Neural cell (in vitro differentiated cells): Measurements from ENCODE around the gene GPC3.

ENCODE experiments used
- EP300 ChIP-seq: fragments of 450-650 bp; conservative IDR thresholded peaks from 2 replicates; pipeline ENCODE4 v1.6.1; 2014; ENCODE audit warnings: antibody characterized with exemption, mild to moderate bottlenecking, moderate library complexity; ENCODE audit not compliant: poor library complexity, severe bottlenecking
- EZH2 ChIP-seq: fragments of 200-600, 300-800 bp; shearing (Covaris generic), sonication (generic); IDR thresholded peaks from 2 replicates; pipeline ENCODE4 v1.6.1; 2014; ENCODE audit warnings: antibody characterized with exemption, low read length, borderline replicate concordance, mild to moderate bottlenecking; ENCODE audit not compliant: insufficient read depth, poor library complexity, severe bottlenecking
- MXI1 ChIP-seq: fragments of 450-650 bp; conservative IDR thresholded peaks from 2 replicates; pipeline ENCODE4 v1.6.1; 2014; ENCODE audit warnings: antibody characterized with exemption, mild to moderate bottlenecking; ENCODE audit not compliant: poor library complexity, severe bottlenecking
- POLR2AphosphoS5 ChIP-seq: IDR thresholded peaks from 2 replicates; pipeline ENCODE4 v1.6.1; 2012
- RAD21 ChIP-seq: fragments of 450-650 bp; conservative IDR thresholded peaks from 2 replicates; pipeline ENCODE4 v1.6.1; 2014; ENCODE audit warnings: antibody characterized with exemption, mild to moderate bottlenecking, moderate library complexity
- SMC3 ChIP-seq: fragments of 450-650 bp; conservative IDR thresholded peaks from 2 replicates; pipeline ENCODE4 v1.6.1; 2014; ENCODE audit warnings: antibody characterized with exemption, mild to moderate bottlenecking, moderate library complexity; ENCODE audit not compliant: poor library complexity
- TAF1 ChIP-seq: IDR thresholded peaks from 2 replicates; pipeline ENCODE4 v1.6.1; 2012; ENCODE audit warnings: low read depth
- TF ChIP-seq, protein P1 (sequence below): fragments of 450-650 bp; IDR thresholded peaks from 2 replicates; pipeline ENCODE4 v1.5.1; 2014; ENCODE audit warnings: antibody characterized with exemption, mild to moderate bottlenecking, moderate library complexity; ENCODE audit not compliant: poor library complexity, severe bottlenecking
- TF ChIP-seq, protein P2 (sequence below): IDR thresholded peaks from 2 replicates; pipeline ENCODE4 v1.6.1; 2012; ENCODE audit warnings: borderline replicate concordance

DNA sequence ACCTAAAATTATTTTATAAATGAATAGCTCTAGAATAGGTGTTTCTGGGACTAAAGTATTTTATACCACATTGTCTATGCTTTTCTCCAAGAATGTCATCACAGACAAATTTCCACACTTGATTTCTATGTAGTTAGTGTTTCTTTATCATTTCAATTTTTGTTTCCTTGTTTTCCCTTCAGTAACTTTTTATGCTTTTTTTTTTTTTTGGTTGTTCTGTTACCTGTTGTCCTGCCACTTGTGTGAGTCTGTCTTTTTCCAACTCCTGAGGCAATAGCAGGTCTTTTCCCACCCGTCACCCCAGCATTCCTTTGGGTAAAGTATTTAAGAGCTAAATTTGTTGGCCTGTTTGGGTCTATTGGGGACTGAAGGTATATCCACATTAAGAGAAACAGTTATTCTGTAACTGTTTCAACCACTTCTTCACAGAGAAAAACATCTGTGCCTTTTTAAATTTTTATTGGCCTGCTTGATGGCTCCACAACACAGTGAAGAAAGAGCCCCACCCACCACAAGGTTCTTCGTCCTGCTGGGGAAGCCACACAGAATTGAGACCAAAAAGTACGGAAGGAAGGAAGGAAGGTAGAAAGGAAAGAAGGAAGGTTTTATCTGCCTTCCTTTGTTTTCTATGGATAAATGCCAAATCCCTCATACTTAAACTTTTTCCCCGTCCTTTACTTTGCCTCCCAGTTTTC, 17.7 kb upstream of the GPC3 start:
- TF ChIP-seq, protein P1, sequence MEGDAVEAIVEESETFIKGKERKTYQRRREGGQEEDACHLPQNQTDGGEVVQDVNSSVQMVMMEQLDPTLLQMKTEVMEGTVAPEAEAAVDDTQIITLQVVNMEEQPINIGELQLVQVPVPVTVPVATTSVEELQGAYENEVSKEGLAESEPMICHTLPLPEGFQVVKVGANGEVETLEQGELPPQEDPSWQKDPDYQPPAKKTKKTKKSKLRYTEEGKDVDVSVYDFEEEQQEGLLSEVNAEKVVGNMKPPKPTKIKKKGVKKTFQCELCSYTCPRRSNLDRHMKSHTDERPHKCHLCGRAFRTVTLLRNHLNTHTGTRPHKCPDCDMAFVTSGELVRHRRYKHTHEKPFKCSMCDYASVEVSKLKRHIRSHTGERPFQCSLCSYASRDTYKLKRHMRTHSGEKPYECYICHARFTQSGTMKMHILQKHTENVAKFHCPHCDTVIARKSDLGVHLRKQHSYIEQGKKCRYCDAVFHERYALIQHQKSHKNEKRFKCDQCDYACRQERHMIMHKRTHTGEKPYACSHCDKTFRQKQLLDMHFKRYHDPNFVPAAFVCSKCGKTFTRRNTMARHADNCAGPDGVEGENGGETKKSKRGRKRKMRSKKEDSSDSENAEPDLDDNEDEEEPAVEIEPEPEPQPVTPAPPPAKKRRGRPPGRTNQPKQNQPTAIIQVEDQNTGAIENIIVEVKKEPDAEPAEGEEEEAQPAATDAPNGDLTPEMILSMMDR: no peak
- TF ChIP-seq POLR2AphosphoS5: no peak
- TF ChIP-seq, protein P2, sequence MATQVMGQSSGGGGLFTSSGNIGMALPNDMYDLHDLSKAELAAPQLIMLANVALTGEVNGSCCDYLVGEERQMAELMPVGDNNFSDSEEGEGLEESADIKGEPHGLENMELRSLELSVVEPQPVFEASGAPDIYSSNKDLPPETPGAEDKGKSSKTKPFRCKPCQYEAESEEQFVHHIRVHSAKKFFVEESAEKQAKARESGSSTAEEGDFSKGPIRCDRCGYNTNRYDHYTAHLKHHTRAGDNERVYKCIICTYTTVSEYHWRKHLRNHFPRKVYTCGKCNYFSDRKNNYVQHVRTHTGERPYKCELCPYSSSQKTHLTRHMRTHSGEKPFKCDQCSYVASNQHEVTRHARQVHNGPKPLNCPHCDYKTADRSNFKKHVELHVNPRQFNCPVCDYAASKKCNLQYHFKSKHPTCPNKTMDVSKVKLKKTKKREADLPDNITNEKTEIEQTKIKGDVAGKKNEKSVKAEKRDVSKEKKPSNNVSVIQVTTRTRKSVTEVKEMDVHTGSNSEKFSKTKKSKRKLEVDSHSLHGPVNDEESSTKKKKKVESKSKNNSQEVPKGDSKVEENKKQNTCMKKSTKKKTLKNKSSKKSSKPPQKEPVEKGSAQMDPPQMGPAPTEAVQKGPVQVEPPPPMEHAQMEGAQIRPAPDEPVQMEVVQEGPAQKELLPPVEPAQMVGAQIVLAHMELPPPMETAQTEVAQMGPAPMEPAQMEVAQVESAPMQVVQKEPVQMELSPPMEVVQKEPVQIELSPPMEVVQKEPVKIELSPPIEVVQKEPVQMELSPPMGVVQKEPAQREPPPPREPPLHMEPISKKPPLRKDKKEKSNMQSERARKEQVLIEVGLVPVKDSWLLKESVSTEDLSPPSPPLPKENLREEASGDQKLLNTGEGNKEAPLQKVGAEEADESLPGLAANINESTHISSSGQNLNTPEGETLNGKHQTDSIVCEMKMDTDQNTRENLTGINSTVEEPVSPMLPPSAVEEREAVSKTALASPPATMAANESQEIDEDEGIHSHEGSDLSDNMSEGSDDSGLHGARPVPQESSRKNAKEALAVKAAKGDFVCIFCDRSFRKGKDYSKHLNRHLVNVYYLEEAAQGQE: no peak
- TF ChIP-seq MXI1: no peak
- TF ChIP-seq EZH2: no peak
- TF ChIP-seq EP300: no peak
- TF ChIP-seq RAD21: no peak
- no peak for TF ChIP-seq SMC3
- TF ChIP-seq TAF1: no peak
